Esophagus squamous epithelium (tissue), 5 donors: Measurements from ENCODE around the gene IL1RAPL2. TPM values are rescaled to one million over a fixed set of nuclear protein-coding genes. Genes with fewer than 3 reads are reported as not detected.

ENCODE experiments used
- DNase-seq: peaks from one replicate; lab custom pipeline; 2025; lab: John Stamatoyannopoulos, UW
- H3K27ac ChIP-seq, 4 donors: fragments of 200-600 bp; sonication (generic); one replicate each; pipeline ENCODE4 v1.5.1; 2016 to 2019; ENCODE audit warnings: mild to moderate bottlenecking in 1 of 4
- H3K27me3 ChIP-seq, 4 donors: fragments of 200-600 bp; sonication (generic); 1 replicate in 3 of 4; 2 replicates in 1 of 4; pipeline versions ENCODE4 v1.5.1 to v1.6.0; 2017 to 2021; ENCODE audit warnings: antibody characterized with exemption in 1 of 4
- H3K36me3 ChIP-seq, 3 donors: fragments of 200-600 bp; sonication (generic); one replicate each; pipeline ENCODE4 v1.5.1; 2016 to 2019
- H3K4me1 ChIP-seq, 3 donors: fragments of 200-600 bp; sonication (generic); one replicate each; pipeline ENCODE4 v1.5.1; 2017 to 2019
- H3K4me3 ChIP-seq, 4 donors: fragments of 200-600 bp; sonication (generic); 1 replicate in 3 of 4; 2 replicates in 1 of 4; pipeline ENCODE4 v1.5.1; 2016 to 2019; ENCODE audit warnings: mild to moderate bottlenecking in 2 of 4, moderate library complexity in 1 of 4
- H3K9me3 ChIP-seq, 3 donors: fragments of 200-600 bp; sonication (generic); one replicate each; pipeline ENCODE4 v1.5.1; 2016 to 2019
- CTCF ChIP-seq, 6 experiments: fragments of 450-650 bp in 4 of 6; fragments of 200-600 bp in 2 of 6; sonication (generic) in 2 of 6; IDR thresholded peaks; one replicate each; pipeline ENCODE4 v1.5.1; 2016 to 2019; ENCODE audit warnings: antibody characterized with exemption in 6 of 6, mild to moderate bottlenecking in 4 of 6, moderate library complexity in 4 of 6
- POLR2A ChIP-seq, 4 donors: fragments of 450-650 bp; IDR thresholded peaks; one replicate each; pipeline ENCODE4 v1.6.1; 2017; ENCODE audit warnings: antibody characterized with exemption in 4 of 4, mild to moderate bottlenecking in 4 of 4, moderate library complexity in 3 of 4
- WGBS, 2 donors: methylation state at CpG; one replicate each; pipeline ENCODE4 v1.1.5; 2018; 5-methylcytosine and 5-hydroxymethylcytosine counted together
- intact Hi-C: fragments of 100-400 bp; cut with DNase I; formaldehyde crosslinking; loops from one replicate; pipeline ENCODE4 v1.15.0; 2022
- total RNA-seq, 4 donors: library from RNA; depleted of rRNA; stranded (reverse); fragments of >200 nt; gene quantifications; one replicate each; pipeline ENCODE4 v1.1.0, GENCODE V29; 2016
- donor health status: DM: yes; HTN: yes; CAD: no.

Gene IL1RAPL2
- total RNA-seq, 4 donors from 2014 or later = 0.09 TPM; not detected in 3

GRCh38 chrX:105744291-105744690 lies 1178.3 kb downstream of the IL1RAPL2 start:
- no peaks in the 10 kb centered on the region for H3K4me1 ChIP-seq
- no peaks in the 10 kb centered on the region for H3K27me3 ChIP-seq
- intact Hi-C loops = no loop called here
- H3K9me3 ChIP-seq = no peaks in the 10 kb centered on the region
- H3K4me3 ChIP-seq = no peak overlapping the region
- H3K36me3 ChIP-seq = no peaks in the 10 kb centered on the region
- DNase-seq = no peak
- H3K27ac ChIP-seq = no peak overlapping the region
- TF ChIP-seq POLR2A (IDR thresholded peaks at IDR 0.05) = no peak
- TF ChIP-seq CTCF (IDR thresholded peaks at IDR 0.05) = no peak

GRCh38 chrX:105744946-105745345 lies 1178.9 kb downstream of the IL1RAPL2 start:
- no peaks in the 10 kb centered on the region for H3K36me3 ChIP-seq
- H3K9me3 ChIP-seq = no peaks in the 10 kb centered on the region
- DNase-seq = no peak
- no peaks in the 10 kb centered on the region for H3K27me3 ChIP-seq
- no peaks in the 10 kb centered on the region for H3K4me1 ChIP-seq
- H3K4me3 ChIP-seq = no peak overlapping the region
- H3K27ac ChIP-seq = no peak overlapping the region
- TF ChIP-seq POLR2A (IDR thresholded peaks at IDR 0.05) (no peak), CTCF (IDR thresholded peaks at IDR 0.05) (no peak)
- WGBS, 2 donors = 49 to 69% methylated on average over 2 of the region's 2 CpGs
- intact Hi-C loops = no loop called here

- no peaks in the 10 kb centered on the region for H3K36me3 ChIP-seq
- H3K4me3 ChIP-seq = no peak overlapping the region
- DNase-seq = no peak
- TF ChIP-seq POLR2A (IDR thresholded peaks at IDR 0.05) = no peak
- TF ChIP-seq CTCF (IDR thresholded peaks at IDR 0.05) = no peak
- no peaks in the 10 kb centered on the region for H3K4me1 ChIP-seq
- H3K9me3 ChIP-seq = no peaks in the 10 kb centered on the region
- H3K27ac ChIP-seq = no peak overlapping the region
- intact Hi-C loops = no loop called here
- 58 to 100% methylated on average over 2 of the region's 2 CpGs for WGBS, 2 donors
- H3K27me3 ChIP-seq = no peaks in the 10 kb centered on the region
Observed at GRCh38 chrX:105745863-105746262, 1179.9 kb downstream of the IL1RAPL2 start.

GRCh38 chrX:105752338-105752956 lies 1186.4 kb downstream of the IL1RAPL2 start:
- TF ChIP-seq CTCF (IDR thresholded peaks at IDR 0.05) (no peak), POLR2A (IDR thresholded peaks at IDR 0.05) (no peak)
- no peak overlapping the region for H3K27ac ChIP-seq
- H3K4me1 ChIP-seq = no peaks in the 10 kb centered on the region
- intact Hi-C loops = no loop called here
- H3K9me3 ChIP-seq = no peaks in the 10 kb centered on the region
- no peaks in the 10 kb centered on the region for H3K36me3 ChIP-seq
- no peak overlapping the region for H3K4me3 ChIP-seq
- H3K27me3 ChIP-seq = no peaks in the 10 kb centered on the region
- WGBS, 2 donors = 40 to 43% methylated on average over 6 of the region's 6 CpGs
- no peak for DNase-seq

- 61 to 74% methylated on average over 3 to 4 of the region's 4 CpGs for WGBS, 2 donors
- intact Hi-C loops = no loop called here
Observed at GRCh38 chrX:105753411-105753810, 1187.4 kb downstream of the IL1RAPL2 start.

More at GRCh38 chrX:105753411-105753810, 1187.4 kb downstream of the IL1RAPL2 start:
- TF ChIP-seq POLR2A (IDR thresholded peaks at IDR 0.05) = no peak
- TF ChIP-seq CTCF (IDR thresholded peaks at IDR 0.05) = no peak
- Histone ChIP-seq H3K4me1 (no peaks in the 10 kb centered on the region), H3K27me3 (no peaks in the 10 kb centered on the region), H3K36me3 (no peaks in the 10 kb centered on the region), H3K9me3 (no peaks in the 10 kb centered on the region), H3K4me3 (no peak overlapping the region), H3K27ac (no peak overlapping the region)
- no peak for DNase-seq
